HG02798 (cell line): ENCODE results near the gene EFNB1.

Source experiments
- ATAC-seq: cut with Tn5 transposase; IDR thresholded peaks from one replicate; pipeline ENCODE4 v1.9.1; 2021; ENCODE audit warnings: mild to moderate bottlenecking; ENCODE audit not compliant: unreplicated experiment, poor library complexity

Gene EFNB1

DNA sequence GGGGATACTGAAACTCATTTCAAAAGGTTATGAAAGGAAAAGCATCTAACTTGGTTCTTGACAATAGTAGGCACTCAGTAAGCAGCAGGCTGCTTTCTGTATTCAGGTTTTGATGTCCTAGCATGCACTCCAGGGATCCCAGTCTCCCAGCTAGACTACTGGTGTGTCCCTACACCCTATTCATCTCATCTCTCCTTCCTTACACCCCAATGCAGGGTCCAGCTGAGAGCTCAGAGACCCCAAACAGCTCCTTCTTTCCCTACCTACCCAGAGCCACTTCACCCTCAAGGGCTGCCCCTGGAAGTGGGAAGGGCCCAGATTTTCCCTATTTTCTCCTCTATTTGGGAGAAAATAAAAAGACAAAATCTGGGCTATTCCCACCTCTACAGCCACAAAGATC, 1.6 kb upstream of the EFNB1 start:
- no peak for ATAC-seq

DNA sequence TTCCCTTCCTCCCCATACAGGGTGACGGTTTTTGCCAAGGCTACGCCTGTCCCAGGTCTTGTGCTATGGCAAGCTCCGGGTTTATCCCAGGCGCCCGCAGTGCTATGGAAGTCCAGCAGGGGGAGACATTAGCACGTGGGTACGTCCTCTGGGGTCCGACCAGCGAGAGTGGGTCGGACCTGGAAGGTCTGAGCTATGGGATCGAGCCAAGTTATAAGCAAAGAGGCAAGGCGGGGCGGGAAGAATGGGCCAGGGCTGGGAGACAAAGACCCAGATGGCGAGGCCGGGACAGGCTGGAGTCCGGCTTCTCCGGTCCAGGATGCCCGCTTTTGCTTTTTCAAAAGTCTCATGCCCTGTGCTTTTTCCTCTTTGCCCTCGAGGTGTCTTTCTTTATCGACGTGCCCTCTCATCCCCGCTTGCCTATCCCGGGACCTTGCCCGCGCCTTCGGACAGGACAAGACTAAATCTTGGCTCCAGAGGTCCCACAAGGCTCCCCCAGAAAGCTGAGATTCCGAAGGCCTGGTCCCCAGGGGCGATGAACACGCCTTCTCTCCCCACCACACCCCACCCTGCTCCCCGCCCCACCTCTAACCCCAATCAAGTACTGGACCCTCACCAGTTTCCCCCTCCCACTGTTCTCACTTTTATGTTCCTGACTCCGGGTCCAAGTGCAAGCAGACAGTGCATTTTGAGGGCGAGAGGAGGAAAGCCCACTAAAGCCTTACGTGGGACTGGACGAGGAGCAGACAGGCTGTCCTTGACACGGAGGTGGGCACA, 785 bp upstream of the EFNB1 start:
- ATAC-seq, result peak; percentile 47

DNA sequence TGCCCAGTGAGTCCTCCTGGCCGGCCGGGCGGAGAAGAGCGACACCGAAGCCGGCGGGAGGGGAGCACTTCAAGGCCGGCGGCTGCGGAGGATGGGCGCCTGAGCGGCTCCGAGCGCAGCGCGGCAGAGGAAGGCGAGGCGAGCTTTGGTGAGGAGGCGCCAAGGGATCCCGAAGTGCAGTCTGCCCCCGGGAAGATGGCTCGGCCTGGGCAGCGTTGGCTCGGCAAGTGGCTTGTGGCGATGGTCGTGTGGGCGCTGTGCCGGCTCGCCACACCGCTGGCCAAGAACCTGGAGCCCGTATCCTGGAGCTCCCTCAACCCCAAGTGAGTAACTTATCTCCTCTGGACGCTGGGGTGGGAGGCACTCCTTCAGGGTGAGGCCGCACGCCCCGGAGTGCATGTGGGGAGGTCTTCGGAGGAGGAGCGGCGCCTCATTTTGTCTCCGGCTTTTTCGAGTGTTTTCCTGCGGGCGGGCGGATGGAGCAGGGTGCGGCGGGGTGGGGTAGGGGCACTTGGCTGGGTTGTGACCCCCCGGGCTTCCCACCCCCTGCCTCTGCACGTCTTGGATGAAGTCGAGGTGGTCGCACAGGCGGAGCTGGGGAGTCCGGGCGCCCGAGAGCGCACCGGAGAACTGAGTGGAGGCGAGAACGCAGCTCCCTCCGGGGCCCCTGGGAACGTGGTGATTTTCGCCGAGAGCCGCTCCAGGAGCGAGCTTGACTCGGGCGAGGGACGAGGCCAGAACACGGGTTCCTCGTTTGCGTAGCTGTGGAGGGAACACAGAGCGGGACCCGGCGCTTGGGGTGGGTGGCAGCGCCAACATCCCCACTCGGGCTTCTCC, 979 bp downstream of the EFNB1 start:
- ATAC-seq, result no peak

DNA sequence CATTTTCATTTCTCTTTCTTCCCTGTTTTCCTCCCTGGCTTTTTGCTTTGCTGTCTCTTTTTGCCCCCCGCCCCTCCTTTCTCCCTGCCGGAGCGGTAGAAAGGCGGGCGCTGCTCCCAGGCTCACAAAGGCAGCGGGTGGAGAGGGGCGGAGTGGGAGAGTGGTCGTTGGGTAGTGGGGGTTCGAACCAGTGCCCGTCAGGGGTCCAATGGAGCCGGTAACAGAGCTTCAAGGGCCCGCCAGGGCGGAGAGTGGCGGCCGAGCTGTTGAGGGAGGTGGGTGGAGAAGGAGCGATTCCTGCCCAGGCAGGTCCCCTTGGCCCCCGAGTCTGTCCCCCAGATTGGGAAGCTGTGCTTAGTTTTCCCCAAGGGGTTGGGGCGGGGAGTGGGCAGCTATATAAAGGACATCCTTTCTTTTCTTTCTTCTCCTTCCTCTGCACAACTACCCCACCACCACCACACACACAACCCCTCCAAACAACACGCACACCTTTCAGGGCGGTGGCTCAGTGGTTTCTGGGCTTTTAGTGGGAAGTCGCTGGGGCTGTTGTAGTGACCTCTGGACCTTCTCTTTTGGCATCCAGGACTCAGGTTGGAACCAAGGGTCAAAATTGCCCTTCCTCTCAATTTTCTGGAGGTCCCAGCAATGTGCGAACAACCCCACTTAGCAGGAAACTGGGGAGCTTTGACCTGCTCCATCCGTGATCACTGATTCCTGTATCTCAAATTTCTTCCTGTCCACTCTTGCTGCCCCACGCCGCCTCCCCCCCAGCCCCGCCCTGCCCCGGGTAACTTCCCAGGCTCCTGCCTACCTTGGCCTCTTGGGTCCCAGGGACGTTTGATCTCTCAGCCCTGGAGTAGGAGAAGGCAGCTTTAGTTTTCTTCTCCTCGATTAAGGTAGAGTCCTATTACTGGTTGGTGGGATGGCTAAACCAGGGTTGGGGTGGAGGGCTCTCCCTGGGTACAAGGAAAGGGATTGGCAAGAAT, 1.9 kb downstream of the EFNB1 start:
- ATAC-seq, result no peak

DNA sequence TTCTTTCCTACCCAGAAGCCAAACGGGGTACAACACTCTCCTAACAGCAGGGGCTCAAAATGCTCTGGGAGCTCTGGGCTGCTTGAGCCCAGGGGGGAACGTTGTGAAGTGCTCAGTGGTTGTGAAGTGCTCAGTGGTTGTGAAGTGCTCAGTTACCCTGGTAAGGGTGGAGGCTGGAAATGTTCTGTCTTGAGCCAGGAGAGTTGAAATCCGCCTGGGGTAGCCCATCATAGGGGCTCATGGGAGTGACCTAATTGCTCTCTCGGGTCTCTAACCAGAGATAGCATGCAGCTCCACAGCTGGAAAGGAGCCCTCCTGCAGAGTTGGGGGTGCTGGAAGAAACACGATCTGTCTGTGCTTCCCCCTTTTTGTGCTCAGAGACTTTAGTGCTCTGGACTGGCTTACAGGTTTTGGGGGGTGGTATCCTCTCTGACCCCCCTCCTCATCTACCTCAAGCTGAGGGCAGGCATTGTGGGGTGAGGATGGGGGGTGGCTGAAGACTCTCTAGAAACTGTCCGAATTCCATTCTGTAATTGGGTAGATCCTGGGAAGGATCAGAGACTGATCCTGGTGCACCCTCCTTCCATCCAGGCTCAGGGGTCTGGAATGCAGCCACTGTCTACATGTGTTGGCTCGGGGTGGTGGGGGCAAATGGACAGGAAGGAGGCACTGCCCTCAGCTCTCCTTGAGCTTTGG, 2.7 kb downstream of the EFNB1 start:
- no peak for ATAC-seq

DNA sequence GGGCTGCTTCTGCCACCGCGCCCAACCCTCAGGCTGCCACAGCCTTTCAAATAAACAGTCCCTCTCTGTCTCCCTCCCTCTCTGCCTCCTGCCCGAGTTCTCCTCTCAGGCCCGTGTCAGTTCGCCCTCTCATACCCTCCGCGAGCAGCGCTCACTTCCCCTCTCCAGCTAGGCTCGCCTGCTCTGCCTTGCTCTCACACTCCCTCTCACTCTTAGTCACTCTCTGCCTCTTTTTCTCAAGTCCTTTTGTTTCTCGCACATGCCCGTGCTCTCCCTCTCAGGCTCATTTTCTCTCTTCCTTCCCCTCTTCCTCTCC, 3.2 kb downstream of the EFNB1 start:
- ATAC-seq, result peak; percentile 46

DNA sequence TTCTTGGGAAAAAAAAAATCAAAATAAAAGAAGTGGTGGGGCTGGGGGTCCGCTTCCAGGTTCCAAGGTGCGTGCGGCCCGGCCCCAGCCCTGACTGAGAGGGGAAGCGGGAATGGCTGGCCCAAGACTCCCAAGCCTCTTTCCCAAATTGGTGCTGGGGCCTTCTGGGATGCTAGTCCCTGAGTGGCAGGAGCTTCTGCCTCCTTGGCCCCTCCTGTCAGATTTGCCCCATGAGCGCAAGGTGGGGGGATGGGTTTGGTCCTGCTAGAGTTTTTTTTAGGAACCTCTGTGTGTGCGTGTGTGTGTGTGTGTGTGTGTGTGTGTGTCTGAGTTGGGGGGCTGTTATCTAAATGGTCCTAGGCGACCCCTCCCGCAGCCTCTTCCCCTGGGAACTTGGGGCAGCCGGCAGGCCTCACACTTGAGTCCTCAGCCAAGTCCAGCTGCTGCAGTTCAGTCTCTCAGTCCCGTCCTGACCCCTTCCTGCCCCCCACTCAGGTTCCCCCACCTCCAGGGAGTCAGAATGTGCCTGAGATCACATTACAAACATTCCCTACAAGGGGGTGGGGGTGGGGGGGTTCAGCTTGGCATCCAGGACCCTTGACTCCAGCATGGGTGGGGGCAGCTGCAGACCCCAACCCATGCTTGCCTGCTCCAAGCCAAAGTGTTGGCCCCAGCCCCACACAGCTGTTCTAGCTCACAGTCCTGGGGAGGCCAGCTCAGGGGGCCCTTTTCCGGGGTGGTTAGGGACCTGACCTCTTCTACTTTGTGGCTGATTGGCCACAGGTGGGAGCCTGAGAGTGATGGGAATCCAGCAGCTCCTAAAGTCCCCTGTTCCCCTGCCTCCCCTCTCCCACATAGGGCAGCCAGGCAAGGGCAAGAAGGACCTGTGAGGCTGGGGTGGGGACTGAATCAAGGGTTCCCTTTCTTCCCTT, 4.0 kb downstream of the EFNB1 start:
- ATAC-seq, result no peak

DNA sequence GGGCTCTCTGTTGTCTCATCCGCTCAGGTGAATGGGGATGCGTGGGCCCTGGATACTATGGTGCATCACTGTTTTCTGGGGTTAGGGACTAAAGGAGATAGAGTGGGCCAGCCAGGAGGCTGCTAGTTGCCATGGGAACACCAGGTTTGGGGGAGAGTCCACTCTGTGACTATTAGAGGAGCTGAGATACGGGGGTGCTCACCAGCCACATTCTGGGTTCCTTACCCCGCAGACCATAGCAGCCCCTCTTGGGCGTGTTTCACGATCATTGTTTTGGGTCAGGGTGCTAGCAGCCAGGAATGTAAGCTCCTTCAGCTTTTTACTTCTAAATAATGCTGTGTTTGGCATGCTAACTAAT, 4.6 kb downstream of the EFNB1 start:
- no peak for ATAC-seq

DNA sequence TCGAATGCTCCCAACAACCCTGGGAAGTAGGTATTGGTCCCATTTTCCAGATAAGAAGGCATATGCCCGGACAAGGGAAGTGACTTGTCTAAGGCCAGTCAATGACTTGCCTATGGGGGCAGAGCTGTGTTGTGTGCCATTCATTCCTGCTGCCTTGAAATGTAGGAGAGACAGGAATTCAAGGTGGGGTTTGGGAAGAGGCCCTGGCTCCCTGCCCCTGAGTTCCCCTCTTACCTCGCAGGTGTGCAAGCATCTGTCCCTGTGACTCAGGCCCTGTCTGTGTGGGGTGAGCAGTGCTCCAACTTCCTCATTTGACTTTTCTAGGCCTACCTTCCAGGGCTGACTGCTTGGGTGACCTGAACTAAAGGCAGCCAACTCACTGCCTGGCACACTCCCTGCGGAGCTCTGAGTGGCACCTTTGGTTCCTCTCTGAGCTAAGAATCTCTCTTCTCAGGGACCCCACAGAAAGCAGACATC, 5.1 kb downstream of the EFNB1 start:
- ATAC-seq, result no peak

DNA sequence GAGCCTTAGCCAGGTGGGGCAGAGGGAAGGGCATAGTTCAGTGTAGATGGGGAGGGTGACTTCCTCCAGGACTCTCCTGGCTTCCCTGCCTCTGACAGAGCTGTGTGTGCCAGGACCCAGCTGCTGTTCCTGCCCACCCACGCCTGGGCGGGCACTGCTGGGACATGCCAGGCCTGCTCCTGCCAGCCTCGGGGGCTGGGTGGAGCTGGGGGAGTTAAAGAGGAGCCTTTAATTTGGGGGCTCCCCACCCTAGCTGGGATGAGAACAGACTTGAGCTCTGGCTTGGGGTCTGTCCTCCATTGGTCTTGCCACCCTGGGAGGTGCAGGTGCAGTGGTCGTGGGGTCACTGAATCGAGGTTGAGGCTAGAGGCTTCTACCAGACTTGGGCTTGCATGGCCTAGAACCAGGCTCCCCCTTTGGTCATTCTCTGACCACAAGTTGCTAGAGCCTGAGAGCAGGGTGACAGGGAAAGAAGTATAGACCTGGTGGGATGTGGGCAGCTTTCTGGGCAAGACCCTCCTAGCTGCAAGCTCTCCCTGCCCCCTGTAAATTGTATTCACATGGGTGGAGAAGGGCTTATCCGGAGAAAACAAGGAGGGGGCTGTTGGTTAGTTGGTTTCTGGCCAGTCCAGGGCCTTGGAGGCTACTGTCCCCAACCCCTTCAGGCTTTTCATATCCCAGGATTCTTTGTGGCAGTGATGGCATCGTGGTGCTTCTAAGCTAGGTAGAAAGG, 5.7 kb downstream of the EFNB1 start:
- no peak for ATAC-seq

DNA sequence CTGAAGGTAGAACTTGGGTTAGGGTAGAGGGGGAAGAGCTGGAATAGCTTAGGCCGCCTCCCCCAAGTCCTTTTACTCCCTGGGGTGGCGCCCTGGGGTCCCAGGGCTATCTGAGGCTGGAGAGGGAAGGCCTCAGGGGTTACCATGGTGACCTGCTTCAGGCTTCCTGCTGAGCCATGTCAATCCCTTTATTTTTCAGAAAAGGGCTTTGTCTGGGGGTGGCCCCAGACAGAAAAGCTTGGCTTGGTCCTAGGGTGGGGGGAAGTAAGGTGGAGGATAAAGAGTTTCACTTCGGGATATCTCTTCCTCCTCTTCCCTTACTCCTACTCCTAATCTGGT, 6.3 kb downstream of the EFNB1 start:
- ATAC-seq, result no peak

DNA sequence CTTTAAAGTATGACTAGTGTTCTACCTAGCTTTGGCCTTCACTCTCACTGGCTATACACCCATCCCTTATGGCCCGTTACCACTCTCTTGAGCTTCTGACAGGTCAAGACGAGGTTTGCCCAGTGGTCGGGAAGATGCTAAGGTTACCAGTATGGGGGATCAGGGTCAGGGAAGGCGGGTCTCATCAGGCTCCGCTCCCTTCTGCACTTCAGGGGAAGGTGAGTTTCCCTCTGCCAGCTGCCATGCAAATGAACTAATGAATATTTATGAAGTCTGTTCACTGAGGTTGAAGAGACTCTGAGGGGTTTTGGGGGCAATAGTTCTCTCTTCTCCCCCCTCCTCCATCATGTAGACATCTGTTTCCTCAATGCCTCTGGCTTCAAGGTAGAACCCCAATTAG, 6.6 kb downstream of the EFNB1 start:
- ATAC-seq, result no peak

DNA sequence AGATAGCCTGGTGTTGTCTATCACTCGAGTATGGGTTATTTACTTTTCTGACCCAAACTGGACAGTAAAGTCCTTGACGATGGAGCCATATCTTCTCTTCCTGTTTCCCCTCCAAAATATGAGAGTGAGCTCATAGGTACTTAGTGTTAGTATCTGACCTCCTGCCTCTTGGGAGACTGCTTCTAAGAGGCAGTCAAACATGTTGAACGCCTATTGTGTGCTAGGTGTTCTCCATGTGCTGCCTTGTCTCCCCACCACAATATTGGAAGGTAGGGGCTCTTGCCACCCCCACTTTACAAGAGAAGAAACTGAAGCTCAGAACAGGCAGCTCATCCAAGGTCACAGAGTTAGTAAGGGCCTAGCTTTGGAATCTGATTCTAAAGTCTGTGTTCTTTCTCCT, 8.3 kb downstream of the EFNB1 start:
- ATAC-seq, result no peak

DNA sequence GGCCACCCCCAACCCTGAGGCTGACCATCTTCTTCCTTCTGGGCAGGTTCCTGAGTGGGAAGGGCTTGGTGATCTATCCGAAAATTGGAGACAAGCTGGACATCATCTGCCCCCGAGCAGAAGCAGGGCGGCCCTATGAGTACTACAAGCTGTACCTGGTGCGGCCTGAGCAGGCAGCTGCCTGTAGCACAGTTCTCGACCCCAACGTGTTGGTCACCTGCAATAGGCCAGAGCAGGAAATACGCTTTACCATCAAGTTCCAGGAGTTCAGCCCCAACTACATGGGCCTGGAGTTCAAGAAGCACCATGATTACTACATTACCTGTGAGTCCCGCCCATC, 9.7 kb downstream of the EFNB1 start:
- ATAC-seq, result no peak

DNA sequence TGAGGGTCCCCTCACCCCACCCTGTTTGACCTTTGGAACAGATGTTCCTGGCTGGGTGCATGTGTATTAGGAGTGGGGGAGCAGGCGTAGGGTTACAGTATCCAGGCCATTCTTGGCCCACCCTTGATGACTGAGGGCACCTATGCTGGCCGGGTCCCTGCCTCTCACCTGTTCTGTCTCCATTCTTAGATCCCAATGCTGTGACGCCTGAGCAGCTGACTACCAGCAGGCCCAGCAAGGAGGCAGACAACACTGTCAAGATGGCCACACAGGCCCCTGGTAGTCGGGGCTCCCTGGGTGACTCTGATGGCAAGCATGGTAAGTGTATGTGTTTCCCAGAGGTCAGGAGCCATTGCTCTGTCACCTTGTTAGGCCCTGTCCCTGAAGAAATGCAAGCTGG, 10.9 kb downstream of the EFNB1 start:
- no peak for ATAC-seq

DNA sequence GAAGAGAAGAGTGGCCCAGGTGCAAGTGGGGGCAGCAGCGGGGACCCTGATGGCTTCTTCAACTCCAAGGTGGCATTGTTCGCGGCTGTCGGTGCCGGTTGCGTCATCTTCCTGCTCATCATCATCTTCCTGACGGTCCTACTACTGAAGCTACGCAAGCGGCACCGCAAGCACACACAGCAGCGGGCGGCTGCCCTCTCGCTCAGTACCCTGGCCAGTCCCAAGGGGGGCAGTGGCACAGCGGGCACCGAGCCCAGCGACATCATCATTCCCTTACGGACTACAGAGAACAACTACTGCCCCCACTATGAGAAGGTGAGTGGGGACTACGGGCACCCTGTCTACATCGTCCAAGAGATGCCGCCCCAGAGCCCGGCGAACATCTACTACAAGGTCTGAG, 11.4 kb downstream of the EFNB1 start:
- no peak for ATAC-seq

DNA sequence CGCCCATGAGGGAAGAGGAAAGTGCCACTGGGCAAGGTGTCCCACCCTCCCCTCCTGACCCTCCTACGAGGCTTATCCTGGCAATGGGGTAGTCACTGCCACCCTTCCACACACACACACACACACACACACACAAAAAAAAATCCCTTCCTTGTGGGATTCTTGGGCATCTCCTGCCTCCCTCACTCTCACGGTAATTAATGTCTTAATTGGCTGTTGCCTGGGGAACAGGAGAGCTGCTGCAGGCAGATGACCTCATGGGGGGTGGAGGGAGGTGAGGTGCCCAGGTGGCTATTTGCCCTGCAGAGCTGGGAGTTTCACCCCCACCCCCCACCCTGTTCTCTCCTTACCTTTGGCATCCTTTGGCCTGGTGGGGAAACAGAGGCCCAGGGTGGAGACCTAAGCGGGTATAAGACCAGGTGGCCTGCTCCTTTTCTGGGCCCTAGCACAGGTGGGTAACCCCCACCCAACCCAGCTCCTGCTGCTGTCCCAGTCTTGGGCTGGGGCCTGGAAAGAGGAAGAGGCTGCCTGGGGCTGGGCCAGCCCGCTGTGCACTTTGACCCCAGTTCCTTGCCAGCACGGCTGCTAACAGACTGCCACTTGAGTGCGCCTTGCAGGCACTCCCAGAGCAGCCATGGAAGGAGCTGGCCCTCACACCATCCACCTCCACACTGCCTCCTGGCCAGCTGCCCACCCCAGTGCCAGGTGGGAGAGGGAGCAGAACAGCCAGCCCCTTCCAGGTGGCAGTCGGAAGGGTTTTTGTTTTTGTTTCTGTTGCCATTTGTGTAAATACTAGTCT, 12.6 kb downstream of the EFNB1 start:
- ATAC-seq, result no peak

DNA sequence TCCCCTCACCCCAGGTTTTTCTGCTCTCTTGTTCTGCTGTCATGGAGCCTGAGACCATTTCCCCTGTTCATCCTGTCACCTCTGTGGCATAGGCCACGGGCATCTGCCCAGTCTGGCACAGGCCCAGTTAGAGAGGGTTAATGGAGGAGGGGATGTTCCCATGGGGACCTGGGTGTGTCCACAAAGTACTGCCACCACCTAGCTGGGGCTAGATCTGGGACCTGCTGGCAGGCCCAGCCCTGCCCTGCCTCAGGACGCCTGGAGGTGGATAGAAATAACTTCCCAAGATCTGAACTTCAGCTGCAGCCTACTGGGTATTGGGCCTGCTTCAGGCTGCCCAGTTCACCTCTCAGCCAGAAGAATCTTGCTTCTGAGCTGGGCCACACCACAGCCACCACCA, 13.5 kb downstream of the EFNB1 start:
- no peak for ATAC-seq
